ENCODE measurements around the gene HIPK2.
A peak's percentile ranks its signal among the peaks of the same experiment; 100 is the strongest.

Gene HIPK2

DNA sequence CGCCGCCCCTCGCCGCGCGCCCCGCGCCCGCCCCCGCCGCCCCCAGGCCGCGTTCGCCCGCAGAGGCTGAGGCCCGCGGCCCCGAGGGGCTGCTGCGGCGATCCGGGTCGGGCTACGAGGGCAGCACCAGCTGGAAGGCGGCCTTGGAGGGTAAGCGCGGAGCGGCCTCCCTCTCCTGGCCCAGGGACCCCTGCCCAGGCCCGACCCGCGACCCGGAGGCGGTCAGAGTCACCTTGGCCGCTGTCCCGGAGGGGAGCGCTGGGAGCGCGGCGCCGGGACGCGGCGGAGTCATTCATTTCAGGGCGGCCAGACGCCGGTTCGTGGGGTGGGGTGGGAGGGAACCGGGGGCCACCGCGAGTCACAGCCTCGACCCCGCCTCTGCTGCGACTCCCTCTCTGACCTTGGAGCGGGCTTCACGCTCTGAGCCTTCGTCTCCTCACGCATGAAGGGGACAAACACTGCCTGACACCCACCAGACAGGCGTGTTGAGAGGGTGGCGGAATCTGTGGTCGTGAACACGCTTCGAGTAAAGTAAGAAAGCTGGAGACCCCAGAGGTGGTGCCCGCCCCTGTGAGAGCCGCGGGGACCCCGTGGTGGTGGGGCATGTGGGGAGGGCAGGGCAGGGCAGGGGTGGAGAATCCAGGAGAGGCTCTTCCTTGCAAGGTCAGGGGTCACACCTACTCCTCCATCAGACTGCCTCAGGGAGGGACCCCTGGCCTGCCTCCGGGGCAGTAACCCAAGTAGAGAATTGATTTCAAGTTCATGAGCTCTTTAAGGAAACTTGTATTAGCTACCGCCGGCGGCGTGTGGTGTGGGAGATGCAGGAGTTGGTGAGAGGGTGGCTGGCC lies 253.6 kb downstream of the HIPK2 start:
- no peak for DNase-seq

GRCh38 chr7:139523199-139523941 lies 254.4 kb downstream of the HIPK2 start, which contains the start of gene CLEC2L:
Gene CLEC2L (plus strand): TSS chr7:139523685. CDS start chr7:139523928, 243 bp downstream.
- DNase-seq: peak; percentile 31

DNA sequence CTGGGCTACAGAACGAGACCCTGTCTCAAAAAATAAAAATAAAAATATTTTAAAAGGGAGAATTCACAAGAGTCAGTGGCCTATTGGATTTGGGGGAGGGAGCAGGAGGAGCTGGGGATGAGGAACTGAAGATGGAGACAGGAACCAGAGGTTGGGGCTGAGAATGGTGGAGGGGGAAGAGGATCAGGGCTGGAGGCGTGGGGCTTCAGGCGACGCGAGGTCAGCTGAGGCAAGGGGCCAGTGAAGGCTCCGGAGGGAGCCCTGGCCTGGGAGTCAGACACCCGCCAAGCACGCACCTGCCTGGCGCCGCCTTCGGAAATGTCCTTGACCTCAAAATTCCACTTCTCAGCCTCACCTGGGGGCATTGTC lies 255.0 kb downstream of the HIPK2 start:
- DNase-seq: no peak

DNA sequence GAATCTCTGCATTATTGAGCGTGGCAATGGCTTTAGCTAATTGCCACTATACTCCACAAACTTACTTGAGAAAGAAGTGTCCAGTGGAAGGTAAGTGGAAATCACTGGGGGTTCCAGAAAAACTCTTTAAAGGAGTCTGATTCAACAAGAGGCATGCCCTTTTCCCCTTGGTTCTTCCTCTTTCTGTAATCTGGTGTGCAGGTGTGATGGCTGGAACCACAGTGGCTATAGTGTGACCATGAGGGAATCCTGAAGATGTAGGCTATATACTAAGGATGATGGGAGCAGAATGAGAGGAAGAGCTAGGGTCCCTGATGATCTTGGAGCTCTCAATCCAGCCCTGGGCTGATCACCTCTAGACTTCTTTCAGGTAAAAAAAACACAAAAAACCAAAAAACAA lies 256.4 kb downstream of the HIPK2 start:
- DNase-seq: no peak

DNA sequence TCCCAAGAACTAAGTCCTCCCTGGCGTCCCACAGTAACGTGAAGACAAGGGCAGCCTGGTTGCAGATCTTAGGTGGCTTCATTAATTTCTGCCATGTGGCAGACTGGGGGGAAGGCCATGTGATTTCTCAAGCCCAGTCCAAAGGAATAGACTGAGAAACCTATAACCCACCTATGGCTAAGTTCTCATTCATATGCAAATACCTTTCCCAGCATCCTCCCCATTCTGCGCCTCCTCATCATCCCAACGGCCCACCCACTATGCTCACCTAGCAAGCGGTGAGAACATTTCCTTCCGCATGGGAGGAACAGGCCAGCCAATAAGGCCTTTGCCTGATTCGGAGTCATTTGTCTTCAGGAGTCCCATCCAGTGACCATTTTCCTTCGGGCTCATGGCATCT lies 262.5 kb downstream of the HIPK2 start:
- DNase-seq: no peak
